Skeletal muscle tissue (tissue), 4 donors: ENCODE data around the gene CRISPLD2. TPM values are rescaled to one million over a fixed set of nuclear protein-coding genes. Genes with fewer than 3 reads are reported as not detected.

Experiments
- H3K27ac ChIP-seq: one replicate; pipeline ENCODE4 v1.7.0; 2013; ENCODE audit warnings: mild to moderate bottlenecking, low read depth, low read length, inconsistent platforms
- H3K27me3 ChIP-seq, 3 donors: one replicate each; pipeline ENCODE4 v1.7.0; 2013; ENCODE audit warnings: low read length in 3 of 3; ENCODE audit not compliant: control insufficient read depth in 3 of 3, insufficient read depth in 3 of 3
- H3K36me3 ChIP-seq, 3 donors: one replicate each; pipeline ENCODE4 v1.7.0; 2013; ENCODE audit warnings: low read length in 3 of 3; ENCODE audit not compliant: control insufficient read depth in 3 of 3, insufficient read depth in 3 of 3
- H3K4me1 ChIP-seq, 3 donors: one replicate each; pipeline ENCODE4 v1.7.0; 2013; ENCODE audit warnings: low read length in 3 of 3, mild to moderate bottlenecking in 3 of 3; ENCODE audit not compliant: control insufficient read depth in 3 of 3, insufficient read depth in 3 of 3
- H3K4me3 ChIP-seq, 3 donors: one replicate each; pipeline ENCODE4 v1.7.0; 2013; ENCODE audit warnings: low read length in 3 of 3
- H3K9ac ChIP-seq, 3 donors: one replicate each; pipeline ENCODE4 v1.7.0; 2013; ENCODE audit warnings: low read length in 3 of 3, mild to moderate bottlenecking in 3 of 3, moderate library complexity in 2 of 3, low read depth in 1 of 3
- H3K9me3 ChIP-seq, 3 donors: one replicate each; pipeline ENCODE4 v1.7.0; 2013; ENCODE audit warnings: low read length in 3 of 3; ENCODE audit not compliant: control insufficient read depth in 3 of 3
- total RNA-seq: library from RNA; depleted of rRNA; stranded (reverse); fragments of >200 nt; gene quantifications from one replicate; pipeline ENCODE4 v1.2.3, GENCODE V29; 2014
- donor health status: Osteomylitis.

CRISPLD2 gene
- total RNA-seq, 1 donor from 2014 or later, result 7.3 TPM

DNA sequence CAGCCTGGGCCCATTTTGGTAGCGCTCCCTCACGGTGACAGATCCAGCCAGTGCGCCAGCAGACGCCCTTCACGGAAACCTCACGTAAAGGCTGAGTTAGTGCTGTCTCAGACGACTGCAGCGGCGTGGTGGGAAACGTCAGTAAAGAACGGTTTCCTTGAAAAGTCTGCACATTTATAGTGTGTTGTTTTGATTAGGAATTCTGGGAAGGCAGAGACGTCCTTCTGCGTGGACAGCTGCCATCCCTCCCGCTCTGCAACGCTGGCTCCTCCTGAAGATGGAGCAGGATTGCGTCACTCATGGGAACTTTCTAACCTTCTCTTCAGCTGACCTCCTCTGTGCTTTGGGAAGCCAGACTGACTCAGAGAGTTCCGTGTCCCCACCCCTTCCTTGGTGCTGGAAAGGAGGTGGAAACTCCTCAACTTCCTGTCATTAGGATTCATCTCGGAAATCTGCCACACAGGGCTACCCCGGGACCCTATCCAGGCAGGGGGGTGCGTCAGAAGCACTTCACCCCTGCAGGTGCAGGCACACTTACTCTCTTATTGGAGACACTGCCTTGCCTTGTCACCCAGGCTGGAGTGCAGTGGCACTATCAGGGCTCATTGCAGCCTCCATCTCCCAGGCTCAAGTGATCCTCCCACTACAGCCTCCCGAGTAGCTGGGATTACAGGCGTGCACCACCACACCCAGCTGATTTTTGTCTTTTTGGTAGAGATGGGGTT, 24.3 kb upstream of the CRISPLD2 start:
- H3K36me3 ChIP-seq, result peaks cover 0 to 2% (median 0%) of the 10 kb centered on the region in 3 donors
- no peaks in the 10 kb centered on the region for H3K9me3 ChIP-seq
- no peak overlapping the region for H3K9ac ChIP-seq
- peaks cover 0 to 6% (median 4%) of the 10 kb centered on the region in 3 donors for H3K4me1 ChIP-seq
- no peaks in the 10 kb centered on the region for H3K27me3 ChIP-seq
- H3K27ac ChIP-seq, result peak overlapping the region; percentile 74
- peak overlapping the region in 1 of 3 donors; percentile 20 for H3K4me3 ChIP-seq

- peaks cover 0 to 2% (median 0%) of the 10 kb centered on the region in 3 donors for H3K4me1 ChIP-seq
- no peak overlapping the region for H3K9ac ChIP-seq
- no peaks in the 10 kb centered on the region for H3K9me3 ChIP-seq
- H3K27ac ChIP-seq, result no peak overlapping the region
- H3K36me3 ChIP-seq, result peaks cover 0 to 2% (median 0%) of the 10 kb centered on the region in 3 donors
- no peaks in the 10 kb centered on the region for H3K27me3 ChIP-seq
- no peak overlapping the region for H3K4me3 ChIP-seq
These were observed 19.4 kb upstream of the CRISPLD2 start for GRCh38 chr16:84800158-84800978.

DNA sequence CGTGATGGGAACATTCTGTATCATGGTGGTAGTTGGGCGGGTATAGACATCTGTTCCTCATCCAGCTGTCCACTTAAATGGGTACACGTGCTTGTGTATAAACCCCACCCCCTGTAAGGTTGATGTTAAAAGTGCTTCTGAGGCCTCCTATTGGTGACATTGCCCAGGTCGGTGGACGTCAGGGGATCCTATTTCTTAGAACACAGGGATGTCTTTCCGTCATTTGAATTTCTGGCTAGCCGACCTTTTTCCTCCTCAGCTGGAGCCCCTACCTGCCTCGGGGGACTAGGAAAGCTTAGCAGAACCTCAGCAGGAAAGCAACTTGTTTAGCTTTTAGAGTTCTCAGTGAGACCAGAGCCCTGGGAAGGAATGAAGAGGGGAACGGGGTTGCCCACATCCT, 16.6 kb upstream of the CRISPLD2 start:
- Histone ChIP-seq H3K4me1 (peaks cover 0 to 4% (median 3%) of the 10 kb centered on the region in 3 donors), H3K36me3 (no peaks in the 10 kb centered on the region), H3K9ac (no peak overlapping the region), H3K9me3 (no peaks in the 10 kb centered on the region), H3K27ac (no peak overlapping the region), H3K27me3 (no peaks in the 10 kb centered on the region), H3K4me3 (no peak overlapping the region)

DNA sequence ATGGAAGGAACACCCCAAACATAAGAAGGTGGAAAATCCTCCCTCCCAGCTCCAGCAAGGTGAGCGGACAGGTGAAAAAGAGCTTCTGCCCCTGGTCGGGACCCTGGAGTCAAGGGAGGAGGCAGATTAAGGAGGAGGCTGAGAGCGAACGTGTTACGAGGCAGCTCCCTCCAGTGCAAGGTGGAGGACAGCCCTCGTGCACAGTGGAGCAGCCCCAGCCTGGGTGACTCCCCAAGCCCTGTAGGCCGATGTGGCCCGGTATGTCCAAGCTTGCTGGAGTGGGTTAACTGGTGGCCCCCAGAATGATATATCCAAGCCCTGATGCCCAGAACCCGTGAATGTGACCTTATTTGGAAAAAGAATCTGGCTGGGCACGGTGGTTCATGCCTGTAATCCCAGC, 15.5 kb upstream of the CRISPLD2 start:
- Histone ChIP-seq H3K27ac (no peak overlapping the region), H3K9me3 (no peaks in the 10 kb centered on the region), H3K27me3 (no peaks in the 10 kb centered on the region), H3K9ac (no peak overlapping the region), H3K4me1 (peaks cover 0 to 4% (median 3%) of the 10 kb centered on the region in 3 donors), H3K36me3 (no peaks in the 10 kb centered on the region), H3K4me3 (no peak overlapping the region)

GRCh38 chr16:84806256-84806889, 13.4 kb upstream of the CRISPLD2 start:
- Histone ChIP-seq H3K9me3 (no peaks in the 10 kb centered on the region), H3K36me3 (no peaks in the 10 kb centered on the region), H3K27ac (peak overlapping the region; percentile 36), H3K27me3 (peaks cover 0 to 4% (median 0%) of the 10 kb centered on the region in 3 donors), H3K9ac (no peak overlapping the region), H3K4me1 (peaks cover 3 to 6% (median 4%) of the 10 kb centered on the region in 3 donors), H3K4me3 (peak overlapping the region in 2 of 3 donors; percentile 29 to 31)

- no peak overlapping the region for H3K4me3 ChIP-seq
- H3K9ac ChIP-seq, result no peak overlapping the region
- peaks cover 0 to 4% (median 0%) of the 10 kb centered on the region in 3 donors for H3K27me3 ChIP-seq
- H3K4me1 ChIP-seq, result peaks cover 3 to 6% (median 4%) of the 10 kb centered on the region in 3 donors
- H3K36me3 ChIP-seq, result no peaks in the 10 kb centered on the region
- H3K27ac ChIP-seq, result no peak overlapping the region
- H3K9me3 ChIP-seq, result no peaks in the 10 kb centered on the region
These were observed 12.9 kb upstream of the CRISPLD2 start for GRCh38 chr16:84806890-84807258.

DNA sequence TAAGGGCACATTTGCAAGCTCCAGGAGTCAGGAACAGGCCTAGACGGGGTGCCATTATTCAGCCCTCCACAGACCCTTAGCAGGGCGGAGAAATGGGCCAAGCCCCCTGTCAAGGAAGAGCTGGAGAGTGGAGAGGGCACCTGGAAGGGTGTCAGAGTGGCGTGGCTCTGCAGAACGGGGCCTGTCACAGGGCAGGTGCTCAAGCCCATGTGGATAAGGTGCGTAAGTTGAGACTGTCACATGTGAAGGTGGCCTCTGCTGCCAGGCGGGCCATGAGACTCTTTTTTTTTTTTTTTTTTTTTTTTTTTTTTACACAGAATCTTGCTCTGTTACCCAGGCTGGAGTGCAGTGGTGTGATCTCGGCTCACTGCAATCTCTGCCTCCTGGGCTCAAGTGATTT, 12.0 kb upstream of the CRISPLD2 start:
- no peak overlapping the region for H3K4me3 ChIP-seq
- H3K27me3 ChIP-seq, result peaks cover 0 to 4% (median 0%) of the 10 kb centered on the region in 3 donors
- peaks cover 3 to 6% (median 4%) of the 10 kb centered on the region in 3 donors for H3K4me1 ChIP-seq
- H3K9me3 ChIP-seq, result no peaks in the 10 kb centered on the region
- no peak overlapping the region for H3K27ac ChIP-seq
- no peaks in the 10 kb centered on the region for H3K36me3 ChIP-seq
- H3K9ac ChIP-seq, result no peak overlapping the region

GRCh38 chr16:84808826-84809225, 11.0 kb upstream of the CRISPLD2 start:
- Histone ChIP-seq H3K4me3 (no peak overlapping the region), H3K27me3 (peaks cover 0 to 6% (median 4%) of the 10 kb centered on the region in 3 donors)

DNA sequence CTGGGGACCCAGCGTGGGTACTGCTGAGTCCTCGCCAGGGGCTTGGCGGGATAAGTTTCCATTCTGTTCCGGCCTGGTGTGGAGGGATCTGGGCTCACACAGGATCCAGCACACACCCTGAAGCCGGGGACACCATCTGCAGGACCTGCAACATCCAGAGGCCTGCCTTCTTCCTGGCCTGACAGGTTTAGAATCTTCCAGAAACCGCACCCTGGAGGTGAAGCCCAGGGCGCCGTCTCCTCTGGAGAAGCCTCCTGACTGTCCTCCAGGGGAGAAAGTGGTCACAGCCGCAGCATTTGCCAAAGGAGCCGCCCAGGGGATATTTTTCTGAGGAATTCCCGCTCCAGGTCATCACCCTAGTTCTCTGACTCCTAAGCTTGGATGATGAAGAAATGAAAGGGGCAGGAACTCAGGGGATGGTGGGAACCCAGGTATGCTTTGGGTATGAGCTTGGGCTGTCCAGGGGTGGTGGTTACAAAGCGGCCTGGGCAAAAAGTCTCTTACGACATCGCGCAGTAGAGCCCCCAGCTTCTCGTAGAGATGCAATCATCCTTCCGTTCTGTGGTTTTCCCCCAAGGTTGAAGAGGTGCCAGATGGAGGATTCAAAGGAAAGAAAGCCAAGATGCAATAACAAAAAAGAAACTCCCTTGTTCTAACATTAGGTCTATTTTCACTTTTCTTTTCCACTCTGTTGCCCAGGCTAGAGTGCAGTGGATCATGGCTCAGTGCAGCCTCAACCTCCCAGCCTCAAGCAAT, 9.1 kb upstream of the CRISPLD2 start:
- Histone ChIP-seq H3K4me1 (peaks cover 3 to 9% (median 8%) of the 10 kb centered on the region in 3 donors), H3K9me3 (no peaks in the 10 kb centered on the region), H3K4me3 (no peak overlapping the region), H3K27ac (peak overlapping the region; percentile 51), H3K9ac (no peak overlapping the region), H3K27me3 (peaks cover 3 to 15% (median 6%) of the 10 kb centered on the region in 3 donors), H3K36me3 (no peaks in the 10 kb centered on the region)

More at GRCh38 chr16:84808826-84809225, 11.0 kb upstream of the CRISPLD2 start:
- Histone ChIP-seq H3K9me3 (no peaks in the 10 kb centered on the region), H3K27ac (no peak overlapping the region), H3K36me3 (no peaks in the 10 kb centered on the region), H3K4me1 (peaks cover 3 to 6% (median 4%) of the 10 kb centered on the region in 3 donors), H3K9ac (no peak overlapping the region)
